IPS-18a (cell line): ENCODE results near the gene PHEX.

Experiments used
- H3K27ac ChIP-seq: one replicate; pipeline ENCODE4 v1.5.1; 2013; ENCODE audit warnings: low read length
- H3K27me3 ChIP-seq: one replicate; pipeline ENCODE4 v1.6.1; 2013; ENCODE audit warnings: mild to moderate bottlenecking, low read length; ENCODE audit not compliant: control insufficient read depth, insufficient read depth
- H3K36me3 ChIP-seq: one replicate; pipeline ENCODE4 v1.6.1; 2013; ENCODE audit warnings: low read depth, low read length; ENCODE audit not compliant: control insufficient read depth
- H3K4me1 ChIP-seq: one replicate; pipeline ENCODE4 v1.6.1; 2013; ENCODE audit warnings: low read depth, low read length; ENCODE audit not compliant: control insufficient read depth
- H3K4me3 ChIP-seq: one replicate; pipeline ENCODE4 v1.5.1; 2013; ENCODE audit warnings: low read length
- H3K9ac ChIP-seq: one replicate; pipeline ENCODE4 v1.6.1; 2013; ENCODE audit warnings: mild to moderate bottlenecking, low read length, moderate library complexity
- H3K9me3 ChIP-seq: one replicate; pipeline ENCODE4 v1.6.1; 2013; ENCODE audit warnings: low read depth, low read length; ENCODE audit not compliant: control insufficient read depth

The PHEX gene

GRCh38 chrX:22135171-22135711 lies 103.1 kb downstream of the PHEX start:
- Histone ChIP-seq H3K27ac (no peak overlapping the region), H3K27me3 (no peaks in the 10 kb centered on the region), H3K9me3 (peaks cover 3% of the 10 kb centered on the region), H3K9ac (no peak overlapping the region), H3K36me3 (no peaks in the 10 kb centered on the region), H3K4me1 (no peaks in the 10 kb centered on the region), H3K4me3 (no peak overlapping the region)

GRCh38 chrX:22135994-22136684 lies 104.0 kb downstream of the PHEX start:
- H3K27me3 ChIP-seq = no peaks in the 10 kb centered on the region
- H3K27ac ChIP-seq = no peak overlapping the region
- H3K4me3 ChIP-seq = no peak overlapping the region
- H3K36me3 ChIP-seq = no peaks in the 10 kb centered on the region
- no peaks in the 10 kb centered on the region for H3K4me1 ChIP-seq
- no peaks in the 10 kb centered on the region for H3K9me3 ChIP-seq
- no peak overlapping the region for H3K9ac ChIP-seq

GRCh38 chrX:22136711-22137110 lies 104.6 kb downstream of the PHEX start:
- Histone ChIP-seq H3K27ac (no peak overlapping the region), H3K36me3 (no peaks in the 10 kb centered on the region), H3K4me3 (no peak overlapping the region), H3K4me1 (no peaks in the 10 kb centered on the region), H3K27me3 (no peaks in the 10 kb centered on the region), H3K9me3 (no peaks in the 10 kb centered on the region), H3K9ac (no peak overlapping the region)

GRCh38 chrX:22139822-22140221 lies 107.7 kb downstream of the PHEX start:
- H3K9me3 ChIP-seq = peaks cover 3% of the 10 kb centered on the region
- H3K4me1 ChIP-seq = no peaks in the 10 kb centered on the region
- no peak overlapping the region for H3K9ac ChIP-seq
- H3K4me3 ChIP-seq = no peak overlapping the region
- no peaks in the 10 kb centered on the region for H3K36me3 ChIP-seq
- no peak overlapping the region for H3K27ac ChIP-seq
- H3K27me3 ChIP-seq = no peaks in the 10 kb centered on the region

GRCh38 chrX:22141047-22141730 lies 109.1 kb downstream of the PHEX start:
- peaks cover 7% of the 10 kb centered on the region for H3K9me3 ChIP-seq
- H3K36me3 ChIP-seq = no peaks in the 10 kb centered on the region
- no peak overlapping the region for H3K9ac ChIP-seq
- no peak overlapping the region for H3K27ac ChIP-seq
- H3K4me1 ChIP-seq = no peaks in the 10 kb centered on the region
- no peak overlapping the region for H3K4me3 ChIP-seq
- H3K27me3 ChIP-seq = no peaks in the 10 kb centered on the region

- Histone ChIP-seq H3K27ac (no peak overlapping the region), H3K27me3 (no peaks in the 10 kb centered on the region)
These were observed 115.1 kb downstream of the PHEX start for GRCh38 chrX:22147214-22147613.

GRCh38 chrX:22147942-22148341 lies 115.8 kb downstream of the PHEX start:
- Histone ChIP-seq H3K4me3 (no peak overlapping the region), H3K27me3 (no peaks in the 10 kb centered on the region), H3K36me3 (no peaks in the 10 kb centered on the region), H3K27ac (no peak overlapping the region), H3K4me1 (no peaks in the 10 kb centered on the region), H3K9me3 (peaks cover 18% of the 10 kb centered on the region), H3K9ac (no peak overlapping the region)

More at GRCh38 chrX:22147214-22147613, 115.1 kb downstream of the PHEX start:
- Histone ChIP-seq H3K4me3 (no peak overlapping the region), H3K36me3 (no peaks in the 10 kb centered on the region), H3K9ac (no peak overlapping the region), H3K9me3 (peaks cover 18% of the 10 kb centered on the region), H3K4me1 (no peaks in the 10 kb centered on the region)

- Histone ChIP-seq H3K36me3 (no peaks in the 10 kb centered on the region), H3K27ac (no peak overlapping the region), H3K4me1 (no peaks in the 10 kb centered on the region), H3K9me3 (peaks cover 21% of the 10 kb centered on the region), H3K9ac (no peak overlapping the region), H3K27me3 (no peaks in the 10 kb centered on the region), H3K4me3 (no peak overlapping the region)
These were observed 116.4 kb downstream of the PHEX start for GRCh38 chrX:22148565-22148964.

GRCh38 chrX:22150371-22150770 lies 118.2 kb downstream of the PHEX start:
- no peak overlapping the region for H3K9ac ChIP-seq
- H3K4me3 ChIP-seq = no peak overlapping the region
- H3K36me3 ChIP-seq = no peaks in the 10 kb centered on the region
- H3K9me3 ChIP-seq = peaks cover 18% of the 10 kb centered on the region
- no peaks in the 10 kb centered on the region for H3K4me1 ChIP-seq
- H3K27me3 ChIP-seq = no peaks in the 10 kb centered on the region
- no peak overlapping the region for H3K27ac ChIP-seq

- H3K9ac ChIP-seq = no peak overlapping the region
- H3K27me3 ChIP-seq = no peaks in the 10 kb centered on the region
- H3K27ac ChIP-seq = no peak overlapping the region
- peaks cover 21% of the 10 kb centered on the region for H3K9me3 ChIP-seq
- no peak overlapping the region for H3K4me3 ChIP-seq
- no peaks in the 10 kb centered on the region for H3K4me1 ChIP-seq
- no peaks in the 10 kb centered on the region for H3K36me3 ChIP-seq
These were observed 123.0 kb downstream of the PHEX start for GRCh38 chrX:22155126-22155525.

GRCh38 chrX:22159071-22159470 lies 126.9 kb downstream of the PHEX start:
- H3K9me3 ChIP-seq = peaks cover 18% of the 10 kb centered on the region
- H3K27me3 ChIP-seq = no peaks in the 10 kb centered on the region
- H3K36me3 ChIP-seq = no peaks in the 10 kb centered on the region
- H3K4me3 ChIP-seq = no peak overlapping the region
- no peak overlapping the region for H3K27ac ChIP-seq
- no peaks in the 10 kb centered on the region for H3K4me1 ChIP-seq
- H3K9ac ChIP-seq = no peak overlapping the region

- no peak overlapping the region for H3K9ac ChIP-seq
- no peak overlapping the region for H3K4me3 ChIP-seq
- H3K4me1 ChIP-seq = no peaks in the 10 kb centered on the region
- H3K36me3 ChIP-seq = no peaks in the 10 kb centered on the region
- no peaks in the 10 kb centered on the region for H3K27me3 ChIP-seq
- H3K27ac ChIP-seq = no peak overlapping the region
- H3K9me3 ChIP-seq = peaks cover 14% of the 10 kb centered on the region
These were observed 131.2 kb downstream of the PHEX start for GRCh38 chrX:22163326-22163725.
